HG03025 (cell line): Measurements from ENCODE around the gene ZMYM3.

ENCODE experiments used
- ATAC-seq: cut with Tn5 transposase; IDR thresholded peaks from one replicate; pipeline ENCODE4 v1.9.1; 2021; ENCODE audit warnings: mild to moderate bottlenecking, moderate library complexity; ENCODE audit not compliant: unreplicated experiment, low FRiP score

ZMYM3 gene

DNA sequence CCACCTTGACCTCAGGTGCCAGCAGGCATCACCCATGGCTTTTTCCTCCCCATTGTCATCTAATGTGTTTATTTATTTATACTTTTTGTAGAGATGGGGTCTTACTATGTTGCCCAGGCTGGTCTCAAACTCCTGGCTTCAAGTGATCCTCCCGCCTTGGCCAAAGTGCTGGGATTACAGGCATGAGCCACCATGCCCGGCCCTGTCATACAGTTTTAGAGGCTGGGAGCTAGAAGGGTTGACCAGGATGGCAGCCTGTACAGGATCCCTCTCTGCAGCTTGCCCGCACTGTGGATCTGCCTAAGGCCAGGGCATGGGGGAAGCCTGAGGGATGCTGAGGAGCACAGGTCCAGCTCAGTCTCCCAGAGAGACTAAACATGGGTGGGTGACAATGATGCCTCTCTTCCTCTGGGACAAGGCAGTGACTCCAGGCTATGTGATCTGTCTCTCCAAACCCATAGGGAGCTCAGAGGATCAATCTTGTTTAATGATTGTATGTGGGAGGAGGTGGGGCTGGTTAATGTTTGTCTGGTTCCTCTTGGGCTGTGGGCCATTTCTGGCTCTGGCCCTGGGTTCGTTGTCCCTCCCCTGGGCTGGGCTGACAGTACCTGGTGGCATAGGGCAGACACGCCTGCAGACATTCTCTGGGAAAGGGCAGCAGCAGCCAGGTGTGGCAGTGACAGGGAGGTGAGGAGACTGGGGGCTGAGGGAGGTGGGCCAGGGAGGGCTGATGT lies 39.2 kb downstream of the ZMYM3 start:
- ATAC-seq = no peak

DNA sequence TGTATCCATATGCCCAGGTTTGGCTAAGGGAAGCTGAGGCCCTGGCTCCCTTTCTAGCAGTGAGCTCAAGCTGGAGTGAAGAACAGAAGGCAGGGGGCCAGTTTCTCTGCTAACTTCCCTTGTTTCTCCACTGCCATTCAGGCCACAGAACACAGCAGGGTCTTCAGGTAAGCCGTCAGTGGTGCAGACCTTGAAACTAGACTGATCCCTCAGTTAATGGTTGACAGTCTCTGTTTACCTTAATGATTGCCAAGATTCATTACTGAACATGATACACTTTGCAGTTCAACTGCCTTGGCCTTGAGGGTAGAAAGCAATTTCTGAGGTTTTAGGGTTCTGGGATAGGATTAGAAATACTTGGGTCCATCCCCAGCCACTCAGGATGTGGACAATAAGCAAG lies 39.8 kb downstream of the ZMYM3 start:
- no peak for ATAC-seq

DNA sequence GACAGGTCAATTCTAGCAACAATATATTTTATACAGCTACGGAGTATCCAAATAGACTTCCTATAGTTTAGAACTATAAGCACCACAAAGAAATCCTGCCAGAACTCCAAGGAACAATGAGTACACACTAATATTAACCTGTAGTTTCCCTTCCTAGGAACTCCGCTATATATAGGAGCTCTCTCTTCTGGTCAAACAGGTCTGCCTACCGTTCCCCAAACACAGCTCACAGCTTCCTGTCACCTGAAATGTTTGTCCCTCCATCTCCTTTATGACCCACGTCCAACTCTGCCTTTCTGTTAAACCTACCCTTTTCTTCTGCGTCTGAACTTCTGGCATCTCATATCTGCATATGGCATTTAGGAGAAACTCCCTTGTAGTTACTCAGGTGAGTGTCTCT lies 41.4 kb downstream of the ZMYM3 start:
- ATAC-seq = no peak

DNA sequence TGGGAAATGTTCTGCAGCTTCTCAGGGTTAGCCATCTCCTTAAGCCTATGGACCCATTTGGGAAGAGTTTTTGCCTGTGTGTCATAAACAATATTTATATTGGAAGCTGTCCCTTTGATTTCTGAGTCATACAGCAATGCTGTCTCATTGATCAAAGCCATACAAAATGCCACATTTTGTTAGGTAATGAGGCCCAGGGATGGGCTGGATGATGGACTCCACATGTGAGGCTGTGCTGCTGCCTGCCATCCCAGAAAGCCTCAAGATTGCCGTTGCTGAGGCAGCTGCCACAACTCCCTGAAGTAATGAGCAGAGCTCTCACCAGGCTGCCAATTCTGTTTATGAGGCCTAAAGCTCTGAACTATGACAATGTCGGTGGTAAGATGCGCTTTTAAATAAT lies 43.1 kb downstream of the ZMYM3 start:
- no peak for ATAC-seq

DNA sequence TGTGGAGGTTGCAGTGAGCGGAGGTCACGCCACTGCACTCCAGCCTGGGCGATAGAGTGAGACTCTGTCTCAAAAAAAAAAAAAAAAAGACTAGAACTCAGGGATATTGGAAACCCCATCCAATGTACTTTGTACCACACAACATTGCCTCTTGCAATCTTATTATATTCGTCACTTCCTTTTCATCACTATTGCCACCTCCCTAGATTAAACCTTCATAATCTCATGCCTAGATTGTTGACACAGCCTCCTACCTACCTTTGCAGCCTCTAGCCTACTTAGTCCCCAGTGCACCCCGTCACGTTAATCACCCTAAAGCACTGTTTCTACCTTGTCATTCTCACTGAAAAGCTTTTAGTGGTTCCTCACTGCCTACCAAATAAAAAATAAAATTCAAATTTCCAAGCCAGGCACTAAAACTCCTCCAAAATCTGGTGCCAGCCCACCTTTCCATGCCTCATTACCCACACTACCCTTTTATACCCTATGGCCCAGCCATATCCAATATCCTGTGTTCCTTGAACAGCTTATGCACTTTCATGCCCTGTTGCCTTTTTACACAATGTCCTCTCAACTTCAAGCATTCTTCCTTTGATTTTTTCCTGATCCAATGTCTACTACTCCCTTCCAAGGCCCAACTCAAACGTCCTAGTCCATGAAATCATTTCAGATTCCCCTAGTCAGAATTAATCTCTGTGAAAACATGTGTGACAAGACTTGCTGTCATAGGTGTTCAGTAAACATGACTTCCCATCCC lies 54.5 kb downstream of the ZMYM3 start:
- no peak for ATAC-seq

DNA sequence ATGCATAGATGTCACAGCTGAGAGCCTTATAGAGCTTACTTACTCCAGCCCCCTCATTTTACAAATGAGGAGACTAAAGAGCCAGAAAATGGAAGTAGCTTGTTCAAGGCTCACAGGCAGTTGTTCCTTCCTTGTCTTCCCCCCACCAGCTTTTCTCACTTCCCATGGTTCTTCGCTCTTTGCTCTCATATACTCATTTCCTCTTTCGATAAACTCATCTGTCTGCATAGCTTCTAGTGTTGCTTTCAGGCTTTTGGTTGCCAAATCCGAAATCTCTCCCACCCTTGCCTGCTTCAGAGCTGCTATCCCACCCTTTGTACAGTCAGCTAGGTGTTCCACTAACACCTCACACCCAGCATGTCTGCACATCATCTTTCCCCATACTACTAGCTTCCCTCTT lies 55.9 kb downstream of the ZMYM3 start:
- peak; percentile 57 for ATAC-seq

DNA sequence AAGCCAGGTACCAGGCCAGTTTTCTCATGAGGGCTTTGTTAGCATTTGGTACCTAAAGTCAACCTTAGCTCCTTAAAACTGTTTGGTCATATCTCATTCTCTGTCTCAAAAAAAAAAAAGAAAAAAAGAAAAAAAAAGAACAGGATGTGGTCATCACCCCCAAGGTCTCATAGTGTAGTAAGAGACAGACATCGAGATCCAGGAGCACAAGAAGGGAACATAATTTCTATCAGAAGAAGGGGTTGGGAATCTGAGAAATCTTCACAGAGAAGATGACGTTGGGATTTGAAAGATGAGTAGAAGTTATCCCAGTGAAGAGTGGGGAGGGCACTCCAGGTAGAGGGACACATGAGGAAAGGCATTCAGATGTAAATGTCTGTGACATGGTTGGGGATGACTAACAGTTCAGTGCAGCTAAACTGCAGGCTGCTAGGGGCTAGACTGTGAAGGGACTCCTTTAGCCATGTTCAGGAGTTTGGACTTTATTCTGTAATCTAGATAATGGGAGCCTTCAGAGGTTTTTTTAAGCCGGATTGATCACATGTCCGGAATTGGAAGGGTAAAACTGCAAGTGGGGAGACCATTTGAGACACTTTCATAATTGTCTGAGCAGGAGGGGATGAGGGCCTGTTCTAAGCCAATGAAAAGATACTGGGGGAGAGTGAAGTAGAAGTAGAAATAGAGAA lies 57.8 kb downstream of the ZMYM3 start:
- no peak for ATAC-seq

DNA sequence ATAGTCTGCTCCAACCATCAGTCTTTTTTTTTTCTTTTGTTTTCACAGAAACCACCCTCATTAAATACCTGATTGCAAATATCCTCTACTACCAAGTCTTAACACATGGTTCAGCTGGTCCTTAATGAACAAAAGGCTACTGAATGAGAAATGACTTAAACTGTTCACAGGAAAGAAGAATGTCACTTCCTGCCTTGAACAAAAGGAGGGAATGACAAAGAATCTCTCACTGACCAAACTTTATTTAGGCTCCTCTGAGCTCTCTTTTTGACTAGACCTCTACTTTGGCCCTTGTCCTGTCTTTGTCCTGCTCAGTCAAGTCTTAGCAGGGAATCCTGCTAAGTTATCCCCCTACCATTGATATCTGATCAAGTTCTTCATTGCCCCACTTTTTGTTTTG lies 62.7 kb downstream of the ZMYM3 start:
- no peak for ATAC-seq
